Measurements from ENCODE around the gene TRPM1.
"Not testable (repeated sequence)": the region's sequence is repeated elsewhere in the genome, so short reads cannot be mapped to it uniquely, and the experiment has no call there.

The TRPM1 gene

DNA sequence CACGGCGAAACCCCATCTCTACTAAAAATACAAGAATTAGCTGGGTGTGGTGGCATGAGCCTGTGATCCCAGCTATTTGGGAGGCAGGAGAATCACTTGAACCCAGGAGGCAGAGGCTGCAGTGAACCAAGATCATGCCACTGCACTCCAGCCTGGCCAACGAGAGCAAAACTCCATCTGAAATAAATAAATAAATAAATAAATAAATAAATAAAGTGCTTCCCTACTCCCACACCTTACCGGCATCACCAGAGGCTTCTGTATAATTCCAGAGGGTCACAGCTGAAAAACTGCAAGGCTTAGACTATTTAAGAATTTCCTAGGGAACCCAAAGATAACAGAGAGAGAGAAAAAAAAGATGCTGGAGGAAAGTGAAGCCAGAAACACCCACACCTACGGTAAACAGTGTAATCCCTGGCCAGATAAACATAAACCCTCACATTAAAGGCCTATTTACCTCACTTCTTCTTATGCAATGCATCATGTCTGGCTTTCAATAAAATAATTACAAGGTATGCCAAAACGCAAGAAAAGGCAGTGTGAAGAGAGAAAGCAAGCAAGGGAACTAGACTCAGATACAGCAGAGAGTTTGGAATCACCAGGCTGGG is 15.0 kb upstream of the TRPM1 start:
- DNase-seq (ENCODE audit: low spot score): no peak

DNA sequence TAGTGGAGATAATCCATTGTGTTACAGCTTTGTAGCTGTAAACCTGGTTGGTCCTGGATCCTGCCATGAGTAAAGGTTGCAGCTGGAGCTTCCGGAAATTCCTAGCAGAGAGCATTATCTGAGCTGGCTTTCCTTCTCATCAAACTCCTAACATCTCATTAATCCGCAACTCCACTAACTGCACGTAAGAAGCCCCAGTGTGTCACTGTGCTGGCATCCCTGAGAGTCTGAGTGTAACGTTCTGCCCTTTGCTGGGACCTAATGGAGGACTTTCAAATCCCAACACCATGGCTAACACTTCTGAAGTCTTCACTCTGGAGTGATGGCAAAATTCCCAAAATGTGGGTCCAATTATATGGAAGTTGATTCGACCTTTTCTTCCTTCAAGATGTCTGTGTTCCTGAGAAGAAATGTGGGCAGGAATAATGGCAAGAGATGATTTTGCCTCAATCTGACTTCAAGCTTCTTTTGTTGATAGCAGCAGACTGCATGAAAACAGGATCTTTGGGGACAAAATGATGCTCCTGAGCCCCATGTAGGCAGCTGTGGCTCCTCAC is 9.6 kb upstream of the TRPM1 start:
- no peak for DNase-seq (ENCODE audit: low spot score)

DNA sequence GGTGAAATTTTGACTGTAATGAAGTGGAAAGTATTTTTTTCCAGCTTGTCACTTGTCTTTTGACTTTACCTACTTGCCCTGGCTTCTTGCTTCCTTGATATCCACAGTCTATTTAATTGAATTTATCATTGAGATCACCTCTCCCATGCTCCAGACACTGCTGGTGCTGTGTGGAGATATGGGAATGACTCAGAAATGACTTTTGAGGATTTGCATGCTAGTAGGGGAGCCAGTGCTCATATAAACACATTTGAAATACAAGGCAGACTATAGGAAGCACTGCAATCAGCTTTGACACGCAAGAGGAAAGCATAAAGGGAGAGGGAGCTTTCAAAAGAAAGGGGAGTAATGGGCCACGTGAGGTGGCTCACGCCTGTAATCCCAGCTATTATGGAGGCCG is 7.3 kb upstream of the TRPM1 start:
- DNase-seq (ENCODE audit: low spot score): no peak

GRCh38 chr15:31106495-31107300 is 5.2 kb upstream of the TRPM1 start:
- DNase-seq (ENCODE audit: low spot score): no peak

- DNase-seq (ENCODE audit: low spot score): no peak
Measured at GRCh38 chr15:31104003-31104402, 2.5 kb upstream of the TRPM1 start.

DNA sequence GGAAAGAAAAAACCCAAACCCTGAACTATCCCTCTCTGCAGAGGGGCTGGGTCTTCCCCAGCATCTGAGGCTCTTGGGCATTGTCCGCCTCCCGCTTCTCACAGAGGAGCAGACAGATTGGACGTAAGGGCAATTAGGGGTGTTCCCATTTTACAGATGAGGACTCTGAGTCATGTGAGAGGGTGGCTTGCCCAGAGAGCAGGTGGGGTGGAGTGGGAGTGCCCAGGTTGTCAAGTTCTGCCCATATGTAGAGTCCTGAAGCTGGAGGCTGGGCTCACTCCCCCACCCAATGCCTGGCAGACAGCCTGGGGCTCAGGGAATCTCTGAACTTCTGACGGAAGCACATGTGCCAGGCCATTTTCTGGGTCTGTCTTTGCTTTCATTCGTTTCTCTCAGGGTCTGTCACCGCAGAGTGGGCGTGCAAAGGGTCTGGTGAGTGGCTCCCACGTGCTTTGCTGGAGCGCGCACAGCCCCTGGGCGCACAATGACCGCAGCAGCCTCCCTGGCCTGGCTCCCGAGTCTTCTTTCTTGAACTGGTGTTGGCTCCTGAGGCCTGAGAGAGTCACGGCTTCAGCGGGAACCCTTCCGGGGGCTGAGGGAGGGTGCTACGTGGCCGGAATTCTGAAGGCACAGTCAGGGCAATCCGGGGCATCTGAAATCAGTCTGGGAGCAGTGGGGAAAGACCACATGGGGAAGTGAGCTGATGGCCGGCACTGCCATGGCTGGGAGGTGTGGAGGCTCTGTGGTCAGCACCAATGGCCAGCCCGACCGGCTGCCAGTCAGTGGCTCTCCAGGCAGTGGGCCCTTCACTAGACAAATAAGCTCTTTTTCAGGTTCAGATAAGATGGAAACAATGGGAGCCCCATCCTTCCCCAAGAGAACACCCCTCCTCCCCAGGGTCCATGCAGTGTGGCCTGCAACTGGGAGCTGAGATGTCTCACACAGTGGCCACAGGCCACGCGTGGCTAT is 1.1 kb upstream of the TRPM1 start:
- DNase-seq (ENCODE audit: low spot score): no peak

DNA sequence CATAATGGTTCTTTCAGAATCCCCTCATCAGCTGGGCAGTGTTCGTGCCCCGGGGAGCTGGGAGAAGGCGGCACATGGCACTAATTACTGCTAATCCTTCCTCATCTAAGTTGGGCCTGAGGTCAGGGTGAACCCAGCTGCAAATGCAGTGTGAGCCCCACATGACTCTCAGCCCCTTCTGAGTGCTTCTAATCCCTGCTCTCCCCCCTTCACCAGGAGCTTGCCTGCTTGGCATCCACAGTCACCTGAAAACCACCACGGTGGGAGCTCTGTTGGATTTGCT is 455 bp upstream of the TRPM1 start:
- DNase-seq (ENCODE audit: low spot score): no peak

GRCh38 chr15:31100738-31101137 is 787 bp downstream of the TRPM1 start:
- DNase-seq (ENCODE audit: low spot score): no peak

DNA sequence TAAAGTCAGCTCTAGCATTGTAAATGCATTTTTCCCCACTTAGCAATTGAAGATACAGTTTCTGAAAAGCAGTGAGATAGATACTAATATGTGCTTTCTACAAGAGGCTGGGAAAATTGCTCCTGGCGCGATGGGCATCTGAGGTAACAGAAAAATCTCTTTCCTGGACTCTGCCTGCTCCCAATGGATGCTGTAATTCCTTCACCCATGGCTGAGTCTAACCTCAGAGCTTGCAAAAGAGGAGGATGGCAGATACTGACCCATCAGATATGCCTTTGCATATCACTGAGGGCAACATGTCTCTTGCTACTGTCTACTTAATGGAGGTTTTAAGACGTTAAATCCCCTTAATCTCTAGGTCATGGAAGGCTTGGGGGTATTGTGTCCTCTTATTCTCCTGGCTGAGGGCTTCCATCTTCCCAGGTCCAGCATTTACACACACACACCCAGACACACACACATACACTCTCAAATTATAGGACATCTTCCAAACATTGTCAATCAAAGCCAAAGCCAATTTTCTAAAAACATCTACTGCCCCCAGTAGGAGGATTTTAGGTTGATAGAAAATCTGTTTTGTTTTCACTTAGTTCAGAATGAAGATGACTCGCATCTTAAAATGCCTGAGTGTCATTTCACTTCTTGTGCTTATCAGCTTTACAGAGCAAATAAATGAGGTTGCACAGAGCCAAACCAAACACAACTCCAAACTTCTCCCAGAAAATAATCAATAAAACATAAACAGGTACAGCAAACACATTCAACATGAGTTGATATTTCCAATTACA is 2.4 kb downstream of the TRPM1 start:
- peak; percentile 40 for DNase-seq (ENCODE audit: low spot score)

GRCh38 chr15:31098491-31098917 is 3.0 kb downstream of the TRPM1 start:
- no peak for DNase-seq (ENCODE audit: low spot score)

DNA sequence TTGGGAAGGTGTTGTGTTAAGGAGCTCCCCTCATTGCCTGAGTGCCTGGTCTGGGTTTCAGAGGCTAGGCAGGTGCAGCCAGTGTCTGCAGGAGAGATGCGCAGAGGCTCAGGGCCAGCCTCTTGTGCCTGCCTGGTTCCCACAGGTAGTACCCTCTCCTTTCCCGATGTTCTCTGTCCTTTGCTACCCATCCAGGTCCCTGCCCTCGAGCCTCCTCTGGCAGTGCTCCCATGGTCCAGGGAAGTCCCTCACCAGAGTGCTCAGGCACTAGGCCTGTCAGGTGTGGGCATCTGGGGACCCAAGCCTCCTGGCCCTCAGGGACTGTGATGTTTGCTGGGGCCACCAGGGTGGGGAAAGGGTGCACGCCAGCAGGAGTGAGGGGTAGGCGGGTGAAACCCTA is 5.0 kb downstream of the TRPM1 start:
- no peak for DNase-seq (ENCODE audit: low spot score)

DNA sequence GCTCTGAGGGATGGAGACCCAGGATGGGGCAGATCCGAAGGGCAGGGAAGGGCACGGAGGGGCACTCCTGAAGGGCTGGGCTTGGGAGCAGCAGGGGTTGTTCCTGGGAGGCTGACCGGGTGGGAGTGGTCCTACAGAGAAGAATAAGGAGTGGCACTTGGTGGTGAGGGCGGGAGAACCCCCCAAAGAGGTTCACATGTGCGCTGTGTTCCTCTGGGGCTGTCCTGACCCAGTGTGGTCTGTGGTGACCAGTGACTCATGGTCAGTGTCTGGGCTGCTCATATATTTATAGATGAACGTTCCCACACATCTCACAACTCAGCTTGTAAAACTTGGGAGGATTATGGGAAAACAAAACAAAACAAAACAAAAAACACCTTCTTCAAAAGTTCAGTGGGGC is 10.0 kb downstream of the TRPM1 start:
- DNase-seq (ENCODE audit: low spot score): no peak

GRCh38 chr15:31090766-31091165 is 10.8 kb downstream of the TRPM1 start:
- DNase-seq (ENCODE audit: low spot score): no peak

DNA sequence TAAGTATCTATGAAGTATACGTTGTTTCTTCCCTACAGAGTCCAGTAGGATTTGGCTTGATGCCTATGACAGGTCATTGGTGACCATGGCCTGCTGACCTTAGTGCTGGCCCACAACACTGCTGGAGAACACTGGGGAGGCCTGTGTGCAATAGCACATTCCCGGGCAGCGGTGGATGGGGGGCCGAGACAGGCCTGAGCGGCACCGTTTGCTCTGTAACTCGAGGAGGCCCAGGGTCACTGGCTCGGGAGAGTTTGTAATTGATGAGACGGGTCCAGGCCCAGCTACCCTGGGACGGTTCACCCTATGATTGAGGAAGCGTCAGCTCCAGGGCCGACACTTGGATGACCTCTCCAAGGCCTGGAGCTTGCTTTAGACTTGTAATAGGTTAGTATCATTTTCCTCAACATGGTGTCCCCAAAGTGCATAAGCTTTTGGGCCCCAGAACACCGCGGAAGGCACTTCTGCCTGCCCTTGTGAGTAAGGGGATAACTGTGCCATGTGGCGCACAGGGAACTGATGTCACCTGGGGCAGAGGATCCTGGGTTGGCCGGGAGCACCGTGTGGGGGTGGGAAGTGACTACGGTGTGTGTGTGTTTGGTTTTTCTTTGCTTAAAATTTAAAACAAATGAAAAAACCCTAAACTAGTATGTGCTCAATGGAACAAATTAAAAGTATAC is 12.0 kb downstream of the TRPM1 start:
- peak; percentile 39 for DNase-seq (ENCODE audit: low spot score)

DNA sequence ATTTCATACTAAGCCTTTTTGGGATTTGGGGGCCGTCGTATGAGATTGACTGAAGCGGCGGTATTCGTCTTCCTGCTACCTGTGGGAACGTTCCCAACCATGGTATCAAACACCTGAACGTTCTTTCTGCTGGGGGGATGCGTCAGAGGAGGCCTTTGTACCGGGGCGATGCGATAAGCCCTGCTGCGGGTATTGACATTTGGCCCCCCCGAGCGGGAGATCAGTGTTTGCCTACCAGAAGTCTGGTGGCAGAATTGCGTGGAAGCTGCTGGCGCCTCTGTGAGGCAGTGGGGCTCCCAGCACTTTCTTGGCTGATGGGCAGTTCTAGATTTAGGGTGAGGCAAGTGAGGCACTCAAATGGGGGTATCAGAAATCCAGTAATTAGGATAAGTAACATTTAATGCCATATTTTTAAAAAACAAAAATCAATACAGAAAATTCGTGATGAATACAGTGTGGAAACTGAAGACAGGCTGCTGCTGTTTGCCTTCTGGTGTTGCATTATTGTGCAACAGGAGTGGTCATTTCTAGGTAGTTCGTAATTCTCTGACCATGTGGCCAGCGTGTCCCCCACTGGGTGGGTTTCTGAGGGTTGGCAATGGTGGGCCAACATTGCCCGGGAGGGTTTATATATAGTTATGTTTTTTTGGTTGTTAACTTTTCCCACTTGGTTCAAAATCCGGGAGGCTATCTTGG is 12.7 kb downstream of the TRPM1 start:
- DNase-seq (ENCODE audit: low spot score): no peak

DNA sequence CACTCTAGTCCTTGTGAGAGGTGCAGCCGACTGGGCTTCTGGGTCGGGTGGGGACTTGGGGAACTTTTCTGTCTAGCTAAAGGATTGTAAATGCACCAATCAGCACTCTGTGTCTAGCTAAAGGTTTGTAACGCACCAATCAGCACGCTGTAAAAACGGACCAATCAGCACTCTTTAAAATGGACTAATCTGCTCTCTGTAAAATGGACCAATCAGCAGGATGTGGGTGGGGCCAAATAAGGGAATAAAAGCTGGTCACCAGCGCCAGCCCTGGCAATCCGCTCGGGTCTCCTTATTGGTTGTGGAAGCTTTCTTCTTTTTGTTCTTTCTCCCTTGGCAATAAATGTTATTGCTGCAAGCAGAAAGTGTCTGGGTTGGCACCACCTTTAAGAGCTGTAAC is 13.5 kb downstream of the TRPM1 start:
- not testable (repeated sequence) for DNase-seq (ENCODE audit: low spot score)

- DNase-seq (ENCODE audit: low spot score): no peak
Measured at GRCh38 chr15:31086344-31086743, 15.2 kb downstream of the TRPM1 start.

- no peak for DNase-seq (ENCODE audit: low spot score)
Measured at GRCh38 chr15:31085359-31085758, 16.2 kb downstream of the TRPM1 start.

DNA sequence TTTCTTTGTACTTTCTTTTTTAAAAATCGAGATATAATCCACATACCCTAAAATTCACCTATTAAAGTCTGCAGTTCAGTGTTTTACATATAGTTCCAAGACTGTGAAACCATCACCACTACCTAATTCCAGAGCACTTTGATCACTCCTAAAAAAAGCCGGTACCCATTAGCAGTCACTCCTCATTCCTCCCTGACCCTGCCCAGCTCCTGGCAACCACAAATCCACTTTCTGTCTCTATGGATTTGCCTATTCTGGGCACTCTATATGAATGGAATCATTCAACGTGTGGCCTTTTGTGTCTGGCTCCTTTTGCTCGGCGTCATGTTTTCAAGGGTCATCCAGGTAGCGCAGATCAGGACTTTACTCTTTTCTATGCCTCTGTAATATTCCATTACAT is 17.3 kb downstream of the TRPM1 start:
- DNase-seq (ENCODE audit: low spot score): no peak

DNA sequence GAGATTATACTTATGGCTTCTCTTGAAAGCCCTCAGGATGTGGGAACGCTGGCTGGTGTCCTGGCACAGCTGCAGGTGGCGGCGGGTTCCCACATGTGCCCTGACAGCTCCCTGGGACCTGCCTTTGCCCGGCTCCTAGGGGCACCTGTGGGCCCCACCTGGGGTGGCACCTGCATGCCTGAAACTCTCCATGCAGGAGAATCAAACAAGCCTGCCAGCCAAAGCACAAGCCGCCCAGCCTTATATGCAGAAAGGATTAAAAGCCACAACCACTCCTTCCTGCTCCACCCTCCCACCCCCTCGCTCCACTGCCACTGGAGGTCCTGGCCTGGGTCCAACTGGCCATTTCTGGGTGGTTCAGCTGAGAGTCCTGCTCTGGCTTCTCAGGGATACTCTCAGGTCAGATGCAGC is 18.1 kb downstream of the TRPM1 start:
- DNase-seq (ENCODE audit: low spot score): no peak
